GM10266 (cell line): Measurements from ENCODE around the gene ANTXRL.
"Not testable (repeated sequence)": the region's sequence is repeated elsewhere in the genome, so short reads cannot be mapped to it uniquely, and the experiment has no call there.

Experiments
- DNase-seq: peaks from one replicate; pipeline ENCODE4 v3.0.0; 2012; ENCODE audit errors: extremely low spot score
- CTCF ChIP-seq: IDR thresholded peaks from 2 replicates; pipeline ENCODE4 v1.5.1; 2012; ENCODE audit warnings: mild to moderate bottlenecking, low read depth; ENCODE audit not compliant: control insufficient read depth, insufficient read depth; ENCODE audit errors: missing control alignments

The ANTXRL gene

GRCh38 chr10:46247181-46247475, 39.7 kb upstream of the ANTXRL start:
- TF ChIP-seq CTCF = no peak
- no peak for DNase-seq

GRCh38 chr10:46247808-46248569, 38.8 kb upstream of the ANTXRL start:
- no peak for DNase-seq
- TF ChIP-seq CTCF = no peak

GRCh38 chr10:46248651-46249146, 38.1 kb upstream of the ANTXRL start:
- no peak for DNase-seq
- no peak for TF ChIP-seq CTCF

GRCh38 chr10:46249617-46250344, 37.0 kb upstream of the ANTXRL start:
- not testable (repeated sequence) for DNase-seq

- no peak for DNase-seq
- TF ChIP-seq CTCF = no peak
These were observed 36.3 kb upstream of the ANTXRL start for GRCh38 chr10:46250481-46250880.

GRCh38 chr10:46250898-46251856, 35.6 kb upstream of the ANTXRL start:
- TF ChIP-seq CTCF = no peak
- DNase-seq = no peak

- DNase-seq = no peak
- TF ChIP-seq CTCF = no peak
These were observed 34.6 kb upstream of the ANTXRL start for GRCh38 chr10:46251857-46252847.
